ENCODE results near the gene SLC6A6.

DNA sequence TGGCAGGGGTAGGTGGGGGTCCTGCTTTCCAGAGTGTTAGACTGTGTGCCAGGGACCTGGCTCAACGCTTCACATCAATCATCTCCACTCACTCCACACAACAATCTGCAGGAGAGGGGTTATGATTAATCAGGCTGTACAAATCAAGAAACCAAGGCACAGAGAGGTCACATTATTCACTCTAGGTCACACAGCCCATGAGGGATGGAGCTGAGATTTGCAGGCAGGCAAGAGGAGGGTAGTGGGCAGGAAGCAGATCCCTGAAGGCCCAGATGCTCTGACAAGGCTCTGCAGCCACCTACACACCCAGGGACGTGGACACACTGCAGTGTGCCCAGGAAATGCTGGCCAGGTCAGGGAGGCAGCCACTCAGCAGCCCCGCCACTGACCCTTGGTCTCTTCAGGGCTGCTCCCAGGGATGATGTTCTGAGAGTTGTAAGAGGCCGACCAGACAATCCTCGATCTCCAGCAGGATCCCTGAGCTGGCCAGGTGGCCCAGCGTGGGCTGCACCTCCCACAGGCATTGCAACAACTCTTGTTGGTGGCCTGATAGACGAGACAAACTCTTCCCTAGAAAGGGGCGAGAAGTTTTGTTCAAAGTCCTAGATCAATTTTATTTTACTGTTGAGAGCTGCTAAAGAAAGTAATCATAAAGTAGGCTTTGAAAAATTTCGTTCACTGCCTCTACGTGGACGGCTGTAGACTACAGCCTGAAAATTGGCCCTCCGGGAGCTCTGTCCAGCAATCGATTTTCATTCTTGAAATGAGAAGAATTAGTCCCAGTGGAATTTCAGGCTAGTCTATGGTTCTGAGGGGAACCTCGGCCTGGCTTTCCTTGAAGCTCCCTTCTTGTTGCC, 4.2 kb upstream of the SLC6A6 start:
- TF ChIP-seq, protein P1, sequence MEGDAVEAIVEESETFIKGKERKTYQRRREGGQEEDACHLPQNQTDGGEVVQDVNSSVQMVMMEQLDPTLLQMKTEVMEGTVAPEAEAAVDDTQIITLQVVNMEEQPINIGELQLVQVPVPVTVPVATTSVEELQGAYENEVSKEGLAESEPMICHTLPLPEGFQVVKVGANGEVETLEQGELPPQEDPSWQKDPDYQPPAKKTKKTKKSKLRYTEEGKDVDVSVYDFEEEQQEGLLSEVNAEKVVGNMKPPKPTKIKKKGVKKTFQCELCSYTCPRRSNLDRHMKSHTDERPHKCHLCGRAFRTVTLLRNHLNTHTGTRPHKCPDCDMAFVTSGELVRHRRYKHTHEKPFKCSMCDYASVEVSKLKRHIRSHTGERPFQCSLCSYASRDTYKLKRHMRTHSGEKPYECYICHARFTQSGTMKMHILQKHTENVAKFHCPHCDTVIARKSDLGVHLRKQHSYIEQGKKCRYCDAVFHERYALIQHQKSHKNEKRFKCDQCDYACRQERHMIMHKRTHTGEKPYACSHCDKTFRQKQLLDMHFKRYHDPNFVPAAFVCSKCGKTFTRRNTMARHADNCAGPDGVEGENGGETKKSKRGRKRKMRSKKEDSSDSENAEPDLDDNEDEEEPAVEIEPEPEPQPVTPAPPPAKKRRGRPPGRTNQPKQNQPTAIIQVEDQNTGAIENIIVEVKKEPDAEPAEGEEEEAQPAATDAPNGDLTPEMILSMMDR (IDR thresholded peaks at IDR 0.05; ENCODE audit: low read depth, low read length, missing input control), result no peak
- no peak for TF ChIP-seq GABPA (IDR thresholded peaks at IDR 0.05 in 1 of 2, conservative IDR thresholded peaks at IDR 0.05 in 1 of 2)

Data from liver (tissue), 3 donors.